ENCODE results near the gene PLA2G4B.

GRCh38 chr15:41805711-41806110, 32.9 kb upstream of the PLA2G4B start:
- TF ChIP-seq POLR2A (IDR thresholded peaks at IDR 0.05) (no peak), CTCF (IDR thresholded peaks at IDR 0.05) (no peak)

Measured in prostate gland (tissue), 2 donors.